Left lung (tissue), 10 donors: ENCODE results near the gene ACVR1B. TPM values are rescaled to one million over a fixed set of nuclear protein-coding genes. Genes with fewer than 3 reads are reported as not detected.

Experiments
- ATAC-seq: fragments of 200-7000 bp; cut with Tn5 transposase; one replicate; pipeline ENCODE4 v1.9.1; 2020; ENCODE audit warnings: moderate library complexity
- DNase-seq, 4 donors: peaks; one replicate each; pipeline ENCODE4 v3.0.0-alpha.2; 2013 to 2020
- H3K27ac ChIP-seq, 2 donors: fragments of 200-600 bp; sonication (generic) in 1 of 2; one replicate each; pipeline versions ENCODE4 v1.5.0 to v1.8.0; 2020 to 2021
- H3K27me3 ChIP-seq, 2 donors: fragments of 200-600 bp; sonication (generic) in 1 of 2; one replicate each; pipeline versions ENCODE4 v1.5.0 to v1.8.0; 2020 to 2021
- H3K36me3 ChIP-seq, 2 donors: fragments of 200-600 bp; sonication (generic) in 1 of 2; one replicate each; pipeline versions ENCODE4 v1.5.0 to v1.8.0; 2020 to 2021
- H3K4me1 ChIP-seq, 2 donors: fragments of 200-600 bp; one replicate each; pipeline ENCODE4 v1.8.0; 2021
- H3K4me3 ChIP-seq, 2 donors: fragments of 200-600 bp; sonication (generic) in 1 of 2; one replicate each; pipeline versions ENCODE4 v1.5.0 to v1.8.0; 2020 to 2021; ENCODE audit warnings: mild to moderate bottlenecking in 1 of 2
- H3K9me3 ChIP-seq, 2 donors: fragments of 200-600 bp; sonication (generic) in 1 of 2; one replicate each; pipeline versions ENCODE4 v1.5.0 to v1.8.0; 2020 to 2021
- CTCF ChIP-seq, 2 donors: fragments of 200-600 bp; sonication (generic) in 1 of 2; IDR thresholded peaks; one replicate each; pipeline versions ENCODE4 v1.5.0 to v1.8.0; 2021; ENCODE audit warnings: antibody characterized with exemption in 2 of 2
- intact Hi-C, 2 donors: fragments of 100-400 bp; cut with DNase I; formaldehyde crosslinking; loops; one replicate each; pipeline versions ENCODE4 v1.11.2 to v1.14.2; 2022
- polyA plus RNA-seq, 6 donors: library from polyadenylated mRNA; unstranded; fragments of 120-200 nt; gene quantifications; one replicate each; pipeline ENCODE4 v1.2.1, GENCODE V29; 2013; ENCODE audit not compliant: insufficient read length in 6 of 6
- total RNA-seq, 2 donors: library from RNA; stranded (reverse); fragmentation: NEBNext Ultra II Directional; extraction: Animal tissue kit (Norgen Biotek cat#: 25700); gene quantifications; one replicate each; pipeline ENCODE4 v1.2.1, GENCODE V29; 2021
- donor health status: DM: no; HTN: yes; CAD: no.
- donor health status: DM: no; HTN: no; CAD: no.

Gene ACVR1B
- total and polyA plus RNA-seq, 8 donors, result 13.2 to 26.6 (median 16.5) TPM

- no peaks in the 10 kb centered on the region for H3K9me3 ChIP-seq
- ATAC-seq, result no peak
- no peak overlapping the region for H3K27ac ChIP-seq
- intact Hi-C loops, result no loop called here
- TF ChIP-seq CTCF (IDR thresholded peaks at IDR 0.05), result no peak
- DNase-seq, result no peak
- no peaks in the 10 kb centered on the region for H3K36me3 ChIP-seq
- H3K27me3 ChIP-seq, result no peaks in the 10 kb centered on the region
- peaks cover 31 to 56% of the 10 kb centered on the region in 2 donors for H3K4me1 ChIP-seq
- H3K4me3 ChIP-seq, result no peak overlapping the region
Measured at GRCh38 chr12:51969643-51970042, 18.1 kb downstream of the ACVR1B start.

- intact Hi-C loops, result no loop called here
- TF ChIP-seq CTCF (IDR thresholded peaks at IDR 0.05), result peak; percentile 30 to 32
- H3K9me3 ChIP-seq, result no peaks in the 10 kb centered on the region
- no peak overlapping the region for H3K4me3 ChIP-seq
- peaks cover 31 to 70% of the 10 kb centered on the region in 2 donors for H3K4me1 ChIP-seq
- DNase-seq, result no peak
- ATAC-seq, result no peak
- H3K27ac ChIP-seq, result peak overlapping the region in 1 of 2 donors; percentile 92
- peaks cover 0 to 11% of the 10 kb centered on the region in 2 donors for H3K36me3 ChIP-seq
- H3K27me3 ChIP-seq, result no peaks in the 10 kb centered on the region
Measured at GRCh38 chr12:51970904-51971646, 19.6 kb downstream of the ACVR1B start.

- DNase-seq (no peak), ATAC-seq (peak; percentile 19)
- Histone ChIP-seq H3K27me3 (no peaks in the 10 kb centered on the region), H3K4me1 (peaks cover 34 to 78% of the 10 kb centered on the region in 2 donors), H3K36me3 (peaks cover 0 to 18% of the 10 kb centered on the region in 2 donors), H3K9me3 (no peaks in the 10 kb centered on the region), H3K27ac (peak overlapping the region; percentile 65 to 92), H3K4me3 (peak overlapping the region in 1 of 2 donors; percentile 14)
- TF ChIP-seq CTCF (IDR thresholded peaks at IDR 0.05), result no peak
- intact Hi-C loops, result no loop called here
Measured at GRCh38 chr12:51971679-51972421, 20.4 kb downstream of the ACVR1B start.

- Histone ChIP-seq H3K4me3 (peak overlapping the region in 1 of 2 donors; percentile 14), H3K9me3 (no peaks in the 10 kb centered on the region), H3K36me3 (peaks cover 0 to 23% of the 10 kb centered on the region in 2 donors), H3K27me3 (no peaks in the 10 kb centered on the region), H3K4me1 (peaks cover 34 to 84% of the 10 kb centered on the region in 2 donors), H3K27ac (peak overlapping the region; percentile 65 to 92)
- intact Hi-C loops, result no loop called here
- ATAC-seq, result peak; percentile 12
- TF ChIP-seq CTCF (IDR thresholded peaks at IDR 0.05), result no peak
- DNase-seq, result no peak
Measured at GRCh38 chr12:51972422-51972812, 20.9 kb downstream of the ACVR1B start.

GRCh38 chr12:51972849-51973273 is 21.4 kb downstream of the ACVR1B start:
- peaks cover 0 to 26% of the 10 kb centered on the region in 2 donors for H3K36me3 ChIP-seq
- intact Hi-C loops, result no loop called here
- peak overlapping the region in 1 of 2 donors; percentile 14 for H3K4me3 ChIP-seq
- TF ChIP-seq CTCF (IDR thresholded peaks at IDR 0.05), result no peak
- H3K27me3 ChIP-seq, result no peaks in the 10 kb centered on the region
- ATAC-seq (peak; percentile 73), DNase-seq (peak in 2 of 4 donors; percentile 79 to 88)
- no peaks in the 10 kb centered on the region for H3K9me3 ChIP-seq
- H3K4me1 ChIP-seq, result peaks cover 36 to 88% of the 10 kb centered on the region in 2 donors
- peak overlapping the region; percentile 65 to 92 for H3K27ac ChIP-seq
